GM12891 (cell line): Measurements from ENCODE around the gene REG1B.

Source experiments
- POLR2A ChIP-seq: IDR thresholded peaks from 2 replicates; pipeline ENCODE4 v1.6.1; 2011; ENCODE audit warnings: low read depth, low read length, control low read depth
- POLR2AphosphoS5 ChIP-seq: IDR thresholded peaks from 2 replicates; pipeline ENCODE4 v1.6.1; 2011; ENCODE audit warnings: low read depth, low read length, control low read depth
- POU2F2 ChIP-seq: IDR thresholded peaks from 2 replicates; pipeline ENCODE4 v1.6.1; 2011; ENCODE audit warnings: low read depth, mild to moderate bottlenecking, control low read depth, low read length, moderate library complexity
- SPI1 ChIP-seq: IDR thresholded peaks from 2 replicates; pipeline ENCODE4 v1.6.1; 2011; ENCODE audit warnings: low read depth, low read length, control low read depth
- TAF1 ChIP-seq: IDR thresholded peaks from 2 replicates; pipeline ENCODE4 v1.6.1; 2011; ENCODE audit warnings: low read depth, low read length, control low read depth

DNA sequence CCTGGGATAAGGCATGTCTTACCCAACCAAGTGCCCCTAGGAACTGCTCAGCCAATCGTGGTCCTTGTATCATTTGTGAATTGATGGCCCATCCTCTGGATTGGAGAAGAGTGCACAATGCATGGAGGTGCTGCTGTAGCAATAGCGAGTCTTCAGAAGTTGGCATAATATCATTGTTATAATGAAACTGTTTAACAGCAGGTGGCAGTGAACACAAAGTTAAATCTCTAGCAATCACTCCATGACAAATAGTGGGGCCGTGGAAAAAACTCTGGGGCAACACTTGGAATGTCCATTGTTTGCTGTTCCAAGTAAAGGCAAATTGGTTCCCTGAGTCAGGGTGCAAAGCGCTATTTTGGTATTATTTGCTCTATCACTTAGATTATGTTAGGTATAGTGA lies 43.9 kb upstream of the REG1B start:
- TF ChIP-seq POLR2A (no peak), POLR2AphosphoS5 (no peak), TAF1 (no peak), POU2F2 (no peak), SPI1 (no peak)
